Type B pancreatic cell (in vitro differentiated cells): Measurements from ENCODE around the gene AFF3. TPM values are rescaled to one million over a fixed set of nuclear protein-coding genes. Genes with fewer than 3 reads are reported as not detected.

Experiments used
- DNase-seq: peaks from one replicate; pipeline ENCODE4 v3.0.0; 2021; ENCODE audit warnings: mixed read lengths; ENCODE audit not compliant: unreplicated experiment; ENCODE audit errors: extremely low spot score
- H3K27ac Mint-ChIP-seq: 2 replicates; pipeline ENCODE4 v1.8.0; 2021; ENCODE audit warnings: mild to moderate bottlenecking, mixed read lengths
- H3K27me3 Mint-ChIP-seq: 2 replicates; pipeline ENCODE4 v1.8.0; 2021; ENCODE audit warnings: mixed read lengths
- H3K36me3 Mint-ChIP-seq: 2 replicates; pipeline ENCODE4 v1.8.0; 2021; ENCODE audit warnings: mixed read lengths
- H3K4me1 Mint-ChIP-seq: one replicate; pipeline ENCODE4 v1.8.0; 2021; ENCODE audit warnings: mixed read lengths; ENCODE audit not compliant: unreplicated experiment
- H3K4me3 Mint-ChIP-seq: 2 replicates; pipeline ENCODE4 v1.8.0; 2021; ENCODE audit warnings: mild to moderate bottlenecking, mixed read lengths
- H3K9me3 Mint-ChIP-seq: 2 replicates; pipeline ENCODE4 v1.8.0; 2021; ENCODE audit warnings: mixed read lengths
- total RNA-seq: library from RNA; stranded (reverse); gene quantifications from 2 replicates; pipeline ENCODE4 v1.2.1, GENCODE V29; 2021; ENCODE audit warnings: low replicate concordance
- TF ChIP-seq, protein P1 (sequence below): fragments of 200-600 bp; sonication (generic); conservative IDR thresholded peaks from 2 replicates; pipeline ENCODE4 v1.5.0; 2021; ENCODE audit warnings: antibody characterized with exemption, mild to moderate bottlenecking

AFF3 gene
- total RNA-seq, 1 donor from 2014 or later: 29.2 TPM

DNA sequence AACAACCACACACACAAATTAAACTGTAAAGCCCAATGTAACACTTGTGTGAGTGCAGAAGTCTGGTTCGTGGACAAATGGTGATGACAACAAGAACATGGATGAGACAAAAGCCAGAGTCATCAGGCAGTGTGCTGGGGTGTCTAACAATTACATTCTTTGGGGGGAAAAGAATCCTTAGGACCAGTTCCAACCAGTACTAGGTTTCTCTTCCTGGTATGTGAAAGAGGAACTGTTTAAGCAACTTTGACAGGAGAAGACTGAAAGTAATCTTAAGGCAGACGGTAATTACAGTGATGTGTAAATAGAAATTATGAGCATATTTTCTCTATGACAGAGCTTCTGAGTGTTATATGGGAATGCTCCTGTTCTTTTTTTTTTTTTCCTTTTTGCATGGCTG lies 133.4 kb downstream of the AFF3 start:
- Mint-ChIP-seq H3K4me1 (peaks cover 26% of the 10 kb centered on the region), H3K9me3 (no peaks in the 10 kb centered on the region), H3K36me3 (peaks cover 6% of the 10 kb centered on the region), H3K27me3 (peaks cover 28% of the 10 kb centered on the region), H3K27ac (no peak overlapping the region), H3K4me3 (no peak overlapping the region)
- no peak for DNase-seq
- TF ChIP-seq, protein P1, sequence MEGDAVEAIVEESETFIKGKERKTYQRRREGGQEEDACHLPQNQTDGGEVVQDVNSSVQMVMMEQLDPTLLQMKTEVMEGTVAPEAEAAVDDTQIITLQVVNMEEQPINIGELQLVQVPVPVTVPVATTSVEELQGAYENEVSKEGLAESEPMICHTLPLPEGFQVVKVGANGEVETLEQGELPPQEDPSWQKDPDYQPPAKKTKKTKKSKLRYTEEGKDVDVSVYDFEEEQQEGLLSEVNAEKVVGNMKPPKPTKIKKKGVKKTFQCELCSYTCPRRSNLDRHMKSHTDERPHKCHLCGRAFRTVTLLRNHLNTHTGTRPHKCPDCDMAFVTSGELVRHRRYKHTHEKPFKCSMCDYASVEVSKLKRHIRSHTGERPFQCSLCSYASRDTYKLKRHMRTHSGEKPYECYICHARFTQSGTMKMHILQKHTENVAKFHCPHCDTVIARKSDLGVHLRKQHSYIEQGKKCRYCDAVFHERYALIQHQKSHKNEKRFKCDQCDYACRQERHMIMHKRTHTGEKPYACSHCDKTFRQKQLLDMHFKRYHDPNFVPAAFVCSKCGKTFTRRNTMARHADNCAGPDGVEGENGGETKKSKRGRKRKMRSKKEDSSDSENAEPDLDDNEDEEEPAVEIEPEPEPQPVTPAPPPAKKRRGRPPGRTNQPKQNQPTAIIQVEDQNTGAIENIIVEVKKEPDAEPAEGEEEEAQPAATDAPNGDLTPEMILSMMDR: no peak

DNA sequence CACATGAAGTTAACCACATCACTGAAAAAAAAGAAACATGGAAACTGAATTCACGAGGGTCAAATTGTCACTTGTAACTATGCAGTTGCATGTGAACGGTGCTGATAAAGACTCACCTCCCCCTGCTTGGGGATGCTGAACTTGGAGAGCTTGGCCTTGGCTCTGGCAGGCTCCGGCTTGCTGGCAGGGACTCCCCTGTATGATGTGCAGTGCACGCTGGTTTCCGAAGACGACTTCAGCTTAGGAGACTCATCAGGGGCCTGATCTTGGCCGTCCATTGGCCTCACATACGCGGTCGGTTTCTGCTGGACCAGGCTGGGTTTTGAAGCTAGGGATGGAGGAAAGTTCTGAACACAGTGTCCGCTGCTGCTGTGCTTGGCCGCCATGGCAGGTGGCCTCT lies 135.9 kb downstream of the AFF3 start:
- no peak for DNase-seq
- Mint-ChIP-seq H3K4me1 (peaks cover 21% of the 10 kb centered on the region), H3K27ac (no peak overlapping the region), H3K4me3 (no peak overlapping the region), H3K36me3 (peaks cover 6% of the 10 kb centered on the region), H3K27me3 (peaks cover 15% of the 10 kb centered on the region), H3K9me3 (no peaks in the 10 kb centered on the region)
- TF ChIP-seq, protein P1: no peak

DNA sequence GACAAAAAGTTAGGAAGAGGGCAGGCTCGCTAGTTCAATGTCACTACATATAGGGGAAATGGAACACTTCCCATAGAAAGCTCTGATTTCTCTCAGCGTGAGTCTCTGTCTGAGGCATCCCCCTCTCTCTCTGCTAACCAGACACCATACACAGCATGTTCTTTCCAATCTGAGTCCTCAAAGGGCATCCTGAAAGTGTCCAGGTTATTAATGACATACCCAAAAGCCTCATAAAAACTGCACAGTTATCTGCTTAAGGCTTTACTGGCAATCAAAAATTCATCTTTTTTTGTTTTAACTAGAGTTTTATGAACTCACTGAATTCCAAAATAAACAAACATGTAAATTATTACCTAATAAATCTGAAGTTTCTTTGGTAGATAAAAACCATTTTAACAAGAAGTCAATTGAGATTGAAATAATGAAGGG lies 137.4 kb downstream of the AFF3 start:
- no peak overlapping the region for H3K4me3 Mint-ChIP-seq
- TF ChIP-seq, protein P1: no peak
- peaks cover 9% of the 10 kb centered on the region for H3K36me3 Mint-ChIP-seq
- DNase-seq: no peak
- peaks cover 17% of the 10 kb centered on the region for H3K4me1 Mint-ChIP-seq
- no peak overlapping the region for H3K27ac Mint-ChIP-seq
- peaks cover 27% of the 10 kb centered on the region for H3K27me3 Mint-ChIP-seq
- no peaks in the 10 kb centered on the region for H3K9me3 Mint-ChIP-seq

DNA sequence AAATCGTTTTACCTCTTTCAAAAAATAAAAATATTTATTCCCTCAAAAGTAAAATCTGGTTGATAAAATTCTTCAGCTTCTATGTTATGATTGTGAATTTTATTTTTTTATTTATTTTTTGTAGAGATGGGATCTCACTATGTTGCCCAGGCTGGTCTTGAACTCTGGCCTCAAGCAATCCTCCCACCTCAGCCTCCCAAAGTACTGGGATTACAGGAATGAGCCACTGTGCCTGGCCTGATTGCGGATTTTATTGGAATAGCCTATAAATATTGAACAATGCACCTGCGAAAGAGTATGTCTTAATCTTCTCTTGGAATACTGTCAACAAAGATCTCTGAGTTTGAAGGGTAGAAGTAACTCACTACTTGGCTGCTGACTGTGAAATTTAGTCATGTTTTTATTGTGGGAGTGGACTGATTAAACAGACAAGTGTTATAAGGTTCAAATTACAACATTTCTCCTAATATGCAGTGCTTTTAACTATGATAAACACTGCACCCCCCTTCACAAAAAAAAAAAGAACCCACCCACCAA lies 138.0 kb downstream of the AFF3 start:
- H3K9me3 Mint-ChIP-seq: no peaks in the 10 kb centered on the region
- TF ChIP-seq, protein P1: no peak
- peaks cover 14% of the 10 kb centered on the region for H3K4me1 Mint-ChIP-seq
- peaks cover 27% of the 10 kb centered on the region for H3K27me3 Mint-ChIP-seq
- H3K36me3 Mint-ChIP-seq: peaks cover 10% of the 10 kb centered on the region
- DNase-seq: no peak
- no peak overlapping the region for H3K27ac Mint-ChIP-seq
- no peak overlapping the region for H3K4me3 Mint-ChIP-seq

DNA sequence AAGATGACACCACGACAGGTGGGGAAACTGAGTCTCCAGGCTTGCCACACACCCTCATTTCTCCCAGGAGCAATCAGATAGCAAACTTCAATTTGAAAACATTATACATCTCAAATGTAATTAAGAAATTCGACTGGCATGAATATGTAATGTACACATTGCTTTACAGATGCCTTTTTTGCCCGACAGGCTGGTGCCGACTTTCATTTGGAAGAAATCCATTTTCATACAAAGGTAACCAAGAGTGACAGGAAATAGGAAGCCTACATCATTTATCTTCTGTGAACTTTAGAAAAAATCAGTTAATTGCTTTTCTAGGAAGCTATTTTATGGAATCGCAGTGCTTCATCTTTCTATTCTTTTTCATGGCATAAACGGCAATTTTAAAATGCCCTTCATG lies 140.3 kb downstream of the AFF3 start:
- no peak for DNase-seq
- Mint-ChIP-seq H3K27ac (no peak overlapping the region), H3K4me3 (no peak overlapping the region), H3K36me3 (peaks cover 10% of the 10 kb centered on the region), H3K4me1 (peaks cover 6% of the 10 kb centered on the region), H3K9me3 (no peaks in the 10 kb centered on the region), H3K27me3 (peaks cover 17% of the 10 kb centered on the region)
- TF ChIP-seq, protein P1: no peak
